ENCODE measurements around the gene RABGAP1L. TPM values are rescaled to one million over a fixed set of nuclear protein-coding genes. Genes with fewer than 3 reads are reported as not detected.

The RABGAP1L gene
- total and polyA plus RNA-seq, 7 experiments from 2014 or later = 38.4 to 97.4 (median 55.1) TPM

DNA sequence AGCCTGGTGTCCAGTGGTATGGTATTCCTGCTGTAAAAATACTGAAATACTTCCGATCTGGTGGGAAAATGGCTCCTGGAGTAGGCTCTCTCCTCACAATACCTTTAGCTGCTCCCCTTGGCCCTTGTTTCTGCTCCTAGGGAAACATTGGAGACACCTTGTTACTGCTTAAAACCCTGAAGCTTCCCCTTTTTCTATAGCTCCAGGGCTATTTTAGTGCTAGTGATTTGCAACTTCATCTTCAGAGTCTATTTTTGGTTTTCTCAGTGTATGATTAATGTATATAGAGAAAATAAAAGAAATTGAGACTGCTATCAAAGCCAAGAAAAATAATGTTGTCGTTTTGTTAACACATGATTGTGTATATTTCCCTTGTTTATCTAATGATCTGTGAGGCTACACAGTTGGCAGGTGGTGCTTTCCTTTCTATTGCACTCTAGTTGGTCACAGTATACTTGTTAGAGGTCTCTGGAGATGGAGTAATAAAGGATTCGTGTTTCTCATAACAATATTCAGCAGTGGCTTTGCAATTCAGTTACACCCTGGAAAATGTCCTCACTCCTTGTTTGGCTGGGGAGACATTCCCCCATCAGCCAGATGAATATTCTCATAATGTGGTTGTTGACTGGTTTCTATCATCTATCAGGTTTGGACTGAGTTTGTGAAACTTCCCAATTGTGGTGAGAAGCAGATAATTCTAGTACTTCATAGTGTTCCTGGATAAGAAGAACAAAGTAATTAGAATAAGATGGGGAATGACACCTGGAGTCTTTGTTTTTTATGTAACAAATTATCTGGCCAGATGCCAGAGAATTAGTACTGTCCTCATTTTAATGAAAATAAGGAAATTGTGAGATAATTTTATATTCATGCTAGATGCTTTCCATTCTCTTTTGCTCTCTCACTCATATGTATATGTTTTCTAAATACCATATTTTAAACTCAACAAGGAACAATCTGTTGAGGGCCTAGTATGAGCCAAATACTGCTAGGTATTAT is 795.6 kb downstream of the RABGAP1L start:
- DNase-seq (no peak), ATAC-seq (no peak)
- H3K4me1 Mint-ChIP-seq = peaks cover 17 to 39% (median 32%) of the 10 kb centered on the region in 7 donors
- Histone ChIP-seq H3K27me3 (ENCODE audit: control insufficient read depth in 2 of 2, insufficient read depth in 2 of 2, low read length in 2 of 2) (no peaks in the 10 kb centered on the region), H3K4me1 (ENCODE audit: control insufficient read depth in 2 of 2, insufficient read depth in 2 of 2, low read length in 2 of 2) (peaks cover 0 to 14% of the 10 kb centered on the region in 2 donors), H3K9me3 (ENCODE audit: control insufficient read depth in 2 of 3, low read length in 3 of 3) (no peaks in the 10 kb centered on the region), H3K4me3 (ENCODE audit: low read length) (no peak overlapping the region), H3K36me3 (ENCODE audit: control insufficient read depth in 2 of 3, insufficient read depth in 3 of 3, low read length in 3 of 3) (no peaks in the 10 kb centered on the region), H3K27ac (ENCODE audit: low read depth, low read length) (no peak overlapping the region)
- intact Hi-C loops (cut with micrococcal nuclease) = loop anchor here in 1 of 2 donors (2.0 kb wide), 1 partner anchor 14 kb away; no protein-coding TSS in a partner anchor
- H3K27ac Mint-ChIP-seq = peak overlapping the region in 7 of 9 donors; percentile 15 to 83 (median 65)
- no peak overlapping the region for H3K4me3 Mint-ChIP-seq
- no peaks in the 10 kb centered on the region for H3K27me3 Mint-ChIP-seq
- CTCF ChIA-PET = interaction anchor here (0.7 to 1.6 kb wide), 3 partner anchors 28 to 949 kb away, joined by 3 to 4 read pairs (median 3); no protein-coding TSS in a partner anchor
- H3K36me3 Mint-ChIP-seq = peaks cover 0 to 14% (median 0%) of the 10 kb centered on the region in 5 donors
- no peaks in the 10 kb centered on the region for H3K9me3 Mint-ChIP-seq
- POLR2A ChIA-PET = interaction anchor here (0.7 to 2.0 kb wide), 4 partner anchors 9 to 78 kb away, joined by 3 to 8 read pairs (median 6); no protein-coding TSS in a partner anchor

- Mint-ChIP-seq H3K4me1 (peaks cover 19 to 42% (median 32%) of the 10 kb centered on the region in 7 donors), H3K27ac (no peak overlapping the region), H3K9me3 (no peaks in the 10 kb centered on the region), H3K4me3 (no peak overlapping the region), H3K27me3 (no peaks in the 10 kb centered on the region), H3K36me3 (peaks cover 0 to 11% (median 0%) of the 10 kb centered on the region in 5 donors)
- Histone ChIP-seq H3K27ac (ENCODE audit: low read depth, low read length) (no peak overlapping the region), H3K36me3 (ENCODE audit: control insufficient read depth in 2 of 3, insufficient read depth in 3 of 3, low read length in 3 of 3) (no peaks in the 10 kb centered on the region), H3K4me3 (ENCODE audit: low read length) (no peak overlapping the region), H3K27me3 (ENCODE audit: control insufficient read depth in 2 of 2, insufficient read depth in 2 of 2, low read length in 2 of 2) (no peaks in the 10 kb centered on the region), H3K9me3 (ENCODE audit: control insufficient read depth in 2 of 3, low read length in 3 of 3) (no peaks in the 10 kb centered on the region), H3K4me1 (ENCODE audit: control insufficient read depth in 2 of 2, insufficient read depth in 2 of 2, low read length in 2 of 2) (peaks cover 0 to 14% of the 10 kb centered on the region in 2 donors)
- intact Hi-C loops (cut with micrococcal nuclease) = no loop called here
- ATAC-seq (no peak), DNase-seq (no peak)
- ChIA-PET POLR2A (interaction anchor here (1.9 kb wide), 1 partner anchor 43 kb away, joined by 10 read pairs; the partner anchor contains the start of gene CACYBP), CTCF (no interaction called here)
Measured at GRCh38 chr1:174956086-174956485, 796.8 kb downstream of the RABGAP1L start.

- Mint-ChIP-seq H3K27ac (peak overlapping the region in 6 of 9 donors; percentile 6 to 86 (median 49)), H3K9me3 (no peaks in the 10 kb centered on the region), H3K36me3 (peaks cover 0 to 10% (median 0%) of the 10 kb centered on the region in 5 donors), H3K27me3 (no peaks in the 10 kb centered on the region), H3K4me1 (peaks cover 19 to 43% (median 32%) of the 10 kb centered on the region in 7 donors), H3K4me3 (peak overlapping the region in 2 of 10 donors; percentile 28 to 41)
- ATAC-seq (no peak), DNase-seq (no peak)
- H3K27ac ChIP-seq (ENCODE audit: low read depth, low read length) = no peak overlapping the region
- no peaks in the 10 kb centered on the region for H3K27me3 ChIP-seq (ENCODE audit: control insufficient read depth in 2 of 2, insufficient read depth in 2 of 2, low read length in 2 of 2)
- POLR2A ChIA-PET = interaction anchor here (1.9 to 2.2 kb wide), 3 partner anchors 9 to 42 kb away, joined by 8 to 10 read pairs (median 9); partner anchors contain the start of gene CACYBP
- CTCF ChIA-PET = no interaction called here
- intact Hi-C loops (cut with micrococcal nuclease) = loop anchor here in 1 of 2 donors (1.0 kb wide), 1 partner anchor 8 kb away; no protein-coding TSS in a partner anchor
- no peaks in the 10 kb centered on the region for H3K9me3 ChIP-seq (ENCODE audit: control insufficient read depth in 2 of 3, low read length in 3 of 3)
- H3K36me3 ChIP-seq (ENCODE audit: control insufficient read depth in 2 of 3, insufficient read depth in 3 of 3, low read length in 3 of 3) = no peaks in the 10 kb centered on the region
- H3K4me1 ChIP-seq (ENCODE audit: control insufficient read depth in 2 of 2, insufficient read depth in 2 of 2, low read length in 2 of 2) = peaks cover 0 to 14% of the 10 kb centered on the region in 2 donors
- no peak overlapping the region for H3K4me3 ChIP-seq (ENCODE audit: low read length)
Measured at GRCh38 chr1:174956976-174957375, 797.7 kb downstream of the RABGAP1L start.

GRCh38 chr1:174957829-174958228 is 798.5 kb downstream of the RABGAP1L start:
- peak overlapping the region; percentile 7 for H3K27ac ChIP-seq (ENCODE audit: low read depth, low read length)
- intact Hi-C loops (cut with micrococcal nuclease) = loop anchor here (1.0 kb wide), 2 partner anchors 7 to 8 kb away; no protein-coding TSS in a partner anchor
- H3K4me3 ChIP-seq (ENCODE audit: low read length) = no peak overlapping the region
- Mint-ChIP-seq H3K27ac (peak overlapping the region; percentile 69 to 92 (median 84)), H3K27me3 (no peaks in the 10 kb centered on the region), H3K4me3 (peak overlapping the region in 8 of 10 donors; percentile 4 to 82 (median 59)), H3K9me3 (no peaks in the 10 kb centered on the region), H3K4me1 (peaks cover 19 to 43% (median 32%) of the 10 kb centered on the region in 7 donors), H3K36me3 (peaks cover 0 to 10% (median 0%) of the 10 kb centered on the region in 5 donors)
- H3K9me3 ChIP-seq (ENCODE audit: control insufficient read depth in 2 of 3, low read length in 3 of 3) = no peaks in the 10 kb centered on the region
- POLR2A ChIA-PET = interaction anchor here (1.9 to 2.2 kb wide), 3 partner anchors 8 to 41 kb away, joined by 8 to 10 read pairs (median 9); partner anchors contain the start of gene CACYBP
- DNase-seq = no peak
- CTCF ChIA-PET = interaction anchor here (1.5 kb wide), 1 partner anchor 72 kb away, joined by 5 read pairs; no protein-coding TSS in a partner anchor
- H3K27me3 ChIP-seq (ENCODE audit: control insufficient read depth in 2 of 2, insufficient read depth in 2 of 2, low read length in 2 of 2) = no peaks in the 10 kb centered on the region
- H3K36me3 ChIP-seq (ENCODE audit: control insufficient read depth in 2 of 3, insufficient read depth in 3 of 3, low read length in 3 of 3) = no peaks in the 10 kb centered on the region
- peaks cover 0 to 14% of the 10 kb centered on the region in 2 donors for H3K4me1 ChIP-seq (ENCODE audit: control insufficient read depth in 2 of 2, insufficient read depth in 2 of 2, low read length in 2 of 2)
- ATAC-seq = no peak

DNA sequence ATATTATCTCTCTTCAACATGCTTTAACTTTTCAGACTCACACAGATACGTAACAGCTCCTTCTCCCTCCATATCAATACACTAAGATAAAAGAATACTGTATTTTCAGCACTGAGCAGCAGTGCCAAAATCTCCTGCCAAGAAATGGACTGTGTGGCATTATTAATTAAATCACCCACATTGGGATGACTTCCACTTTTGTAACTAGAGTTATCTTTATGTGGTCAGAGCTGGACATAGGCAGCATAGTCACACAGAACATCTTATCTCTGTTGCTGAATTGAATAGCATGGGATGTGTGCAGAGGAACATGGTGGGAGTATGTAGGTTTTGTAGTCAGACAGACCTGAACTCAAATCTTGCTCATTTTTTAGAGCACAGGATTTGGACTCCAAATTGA is 799.1 kb downstream of the RABGAP1L start:
- Mint-ChIP-seq H3K27ac (peak overlapping the region in 5 of 9 donors; percentile 2 to 86 (median 54)), H3K36me3 (peaks cover 0 to 10% (median 0%) of the 10 kb centered on the region in 5 donors), H3K9me3 (no peaks in the 10 kb centered on the region), H3K4me3 (peak overlapping the region in 4 of 10 donors; percentile 4 to 60 (median 16)), H3K27me3 (no peaks in the 10 kb centered on the region), H3K4me1 (peaks cover 19 to 46% (median 36%) of the 10 kb centered on the region in 7 donors)
- ATAC-seq = no peak
- Histone ChIP-seq H3K27me3 (ENCODE audit: control insufficient read depth in 2 of 2, insufficient read depth in 2 of 2, low read length in 2 of 2) (no peaks in the 10 kb centered on the region), H3K36me3 (ENCODE audit: control insufficient read depth in 2 of 3, insufficient read depth in 3 of 3, low read length in 3 of 3) (no peaks in the 10 kb centered on the region), H3K9me3 (ENCODE audit: control insufficient read depth in 2 of 3, low read length in 3 of 3) (no peaks in the 10 kb centered on the region), H3K4me1 (ENCODE audit: control insufficient read depth in 2 of 2, insufficient read depth in 2 of 2, low read length in 2 of 2) (peaks cover 4 to 19% of the 10 kb centered on the region in 2 donors), H3K27ac (ENCODE audit: low read depth, low read length) (no peak overlapping the region), H3K4me3 (ENCODE audit: low read length) (no peak overlapping the region)
- POLR2A ChIA-PET = interaction anchor here (1.2 to 2.2 kb wide), 4 partner anchors 8 to 41 kb away, joined by 5 to 10 read pairs (median 8); partner anchors contain the start of gene CACYBP
- no peak for DNase-seq
- intact Hi-C loops (cut with micrococcal nuclease) = loop anchor here in 1 of 2 donors (1.0 kb wide), 1 partner anchor 8 kb away; no protein-coding TSS in a partner anchor
- CTCF ChIA-PET = interaction anchor here (1.5 kb wide), 1 partner anchor 71 kb away, joined by 5 read pairs; no protein-coding TSS in a partner anchor

- Mint-ChIP-seq H3K9me3 (no peaks in the 10 kb centered on the region), H3K4me1 (peaks cover 18 to 49% (median 40%) of the 10 kb centered on the region in 7 donors), H3K36me3 (peaks cover 0 to 10% (median 0%) of the 10 kb centered on the region in 5 donors), H3K27me3 (no peaks in the 10 kb centered on the region), H3K4me3 (no peak overlapping the region), H3K27ac (no peak overlapping the region)
- Histone ChIP-seq H3K4me1 (ENCODE audit: control insufficient read depth in 2 of 2, insufficient read depth in 2 of 2, low read length in 2 of 2) (peaks cover 22 to 31% of the 10 kb centered on the region in 2 donors), H3K36me3 (ENCODE audit: control insufficient read depth in 2 of 3, insufficient read depth in 3 of 3, low read length in 3 of 3) (no peaks in the 10 kb centered on the region), H3K27ac (ENCODE audit: low read depth, low read length) (no peak overlapping the region), H3K4me3 (ENCODE audit: low read length) (no peak overlapping the region), H3K9me3 (ENCODE audit: control insufficient read depth in 2 of 3, low read length in 3 of 3) (no peaks in the 10 kb centered on the region), H3K27me3 (ENCODE audit: control insufficient read depth in 2 of 2, insufficient read depth in 2 of 2, low read length in 2 of 2) (no peaks in the 10 kb centered on the region)
- DNase-seq (no peak), ATAC-seq (no peak)
- intact Hi-C loops (cut with micrococcal nuclease) = loop anchor here in 1 of 2 donors (10.0 kb wide), 1 partner anchor 234 kb away; the partner anchor contains the start of gene KIAA0040
- ChIA-PET POLR2A (interaction anchor here (1.8 kb wide), 1 partner anchor 23 kb away, joined by 4 read pairs; no protein-coding TSS in a partner anchor), CTCF (interaction anchor here (0.6 kb wide), 1 partner anchor 22 kb away, joined by 3 read pairs; no protein-coding TSS in a partner anchor)
Measured at GRCh38 chr1:174960362-174960761, 801.0 kb downstream of the RABGAP1L start.

Data from naive thymus-derived CD4-positive, alpha-beta T cell (primary cell).